Measurements from ENCODE around the gene CDH4. TPM values are rescaled to one million over a fixed set of nuclear protein-coding genes. Genes with fewer than 3 reads are reported as not detected.
A peak's percentile ranks its signal among the peaks of the same experiment; 100 is the strongest.
"Not testable (repeated sequence)": the region's sequence is repeated elsewhere in the genome, so short reads cannot be mapped to it uniquely, and the experiment has no call there.

Gene CDH4
- total and polyA plus RNA-seq, 8 donors: under 0.01 to 2.2 (median 0.11) TPM; not detected in 2

GRCh38 chr20:61268024-61268423 is 16.0 kb downstream of the CDH4 start:
- H3K4me3 ChIP-seq: no peak overlapping the region
- H3K27me3 ChIP-seq: peaks cover 0 to 53% (median 0%) of the 10 kb centered on the region in 3 donors
- no peak overlapping the region for H3K27ac ChIP-seq
- TF ChIP-seq EP300 (IDR thresholded peaks at IDR 0.05): no peak
- TF ChIP-seq POLR2A (IDR thresholded peaks at IDR 0.05): no peak
- peaks cover 0 to 3% (median 0%) of the 10 kb centered on the region in 4 donors for H3K4me1 ChIP-seq
- WGBS, 5 donors: 75 to 85% (median 78%) methylated on average over 6 to 10 of the region's 10 CpGs
- no peaks in the 10 kb centered on the region for H3K36me3 ChIP-seq
- intact Hi-C loops (cut with DNase I; ENCODE audit: low total_unique reads): no loop called here
- DNase-seq: no peak
- no peaks in the 10 kb centered on the region for H3K9me3 ChIP-seq

DNA sequence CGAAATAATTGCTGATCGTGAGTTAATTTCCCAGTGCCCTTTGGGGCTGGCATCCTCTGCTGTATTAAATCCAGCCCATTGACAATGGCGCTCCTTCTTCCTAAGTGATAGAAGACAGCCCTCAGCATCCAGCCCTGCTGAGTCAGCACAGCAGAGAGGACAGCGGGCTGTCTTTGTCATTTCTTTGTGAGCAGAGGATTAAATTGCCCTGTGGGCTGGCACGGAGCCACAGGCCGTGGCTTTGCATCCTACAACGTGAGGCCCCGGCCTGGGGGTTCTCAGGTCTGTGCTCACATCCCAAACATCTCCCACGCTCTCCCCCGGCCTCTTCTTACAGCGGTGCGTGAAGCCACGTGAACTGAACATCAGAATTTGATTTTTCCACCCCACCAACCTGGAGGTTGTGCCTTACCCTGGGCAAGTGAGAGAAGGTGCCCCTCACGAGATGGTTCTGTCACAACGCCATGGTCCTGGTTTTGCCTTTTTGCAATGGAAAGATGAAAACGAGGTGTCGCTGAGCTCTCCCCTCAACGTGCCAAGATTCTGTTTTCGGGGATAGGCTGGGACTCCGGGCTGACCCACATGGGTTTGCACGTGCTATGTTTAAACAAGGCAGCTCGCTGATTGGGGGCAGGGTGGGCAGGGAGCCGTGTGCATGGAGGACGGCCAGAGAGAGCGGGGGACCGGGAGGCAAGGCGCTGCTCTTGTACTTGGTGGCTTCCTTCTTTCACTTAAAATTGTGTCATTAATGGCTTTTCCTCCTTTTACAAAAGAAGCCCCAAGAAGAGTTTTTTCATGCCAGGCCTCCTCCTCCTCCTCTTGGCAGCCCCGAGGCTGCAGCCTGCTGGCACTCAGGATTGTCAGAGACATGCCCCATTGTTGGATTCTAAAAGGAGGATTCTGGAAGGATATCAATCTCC is 19.5 kb downstream of the CDH4 start:
- Histone ChIP-seq H3K4me3 (no peak overlapping the region), H3K4me1 (no peaks in the 10 kb centered on the region), H3K27me3 (peaks cover 0 to 53% (median 0%) of the 10 kb centered on the region in 3 donors), H3K36me3 (no peaks in the 10 kb centered on the region), H3K9me3 (peaks cover 0 to 9% (median 0%) of the 10 kb centered on the region in 4 donors), H3K27ac (no peak overlapping the region)
- peak in 1 of 2 donors; percentile 29 for DNase-seq
- TF ChIP-seq POLR2AphosphoS5 (IDR thresholded peaks at IDR 0.05) (no peak), CTCF (IDR thresholded peaks at IDR 0.05) (no peak), POLR2A (IDR thresholded peaks at IDR 0.05) (no peak), EP300 (IDR thresholded peaks at IDR 0.05) (no peak)
- intact Hi-C loops (cut with DNase I; ENCODE audit: low total_unique reads): no loop called here
- WGBS, 5 donors: 43 to 55% (median 51%) methylated on average over 23 to 28 of the region's 28 CpGs

- H3K4me1 ChIP-seq: not testable (repeated sequence)
- WGBS, 5 donors: 81 to 92% (median 90%) methylated on average over 6 to 7 of the region's 7 CpGs
Measured at GRCh38 chr20:61273024-61273423, 21.0 kb downstream of the CDH4 start.

GRCh38 chr20:61273666-61274065 is 21.6 kb downstream of the CDH4 start:
- 86 to 98% (median 89%) methylated on average over 1 of the region's 1 CpG for WGBS, 5 donors
- H3K36me3 ChIP-seq; DNase-seq; H3K4me3 ChIP-seq; H3K27ac ChIP-seq; intact Hi-C loops (cut with DNase I; ENCODE audit: low total_unique reads); H3K9me3 ChIP-seq; H3K4me1 ChIP-seq: not testable (repeated sequence)
- H3K27me3 ChIP-seq: peaks cover 0 to 57% (median 4%) of the 10 kb centered on the region in 3 donors

More at GRCh38 chr20:61273024-61273423, 21.0 kb downstream of the CDH4 start:
- H3K4me3 ChIP-seq; H3K36me3 ChIP-seq; H3K27ac ChIP-seq; intact Hi-C loops (cut with DNase I; ENCODE audit: low total_unique reads); DNase-seq; H3K9me3 ChIP-seq: not testable (repeated sequence)
- peaks cover 0 to 52% (median 0%) of the 10 kb centered on the region in 3 donors for H3K27me3 ChIP-seq

GRCh38 chr20:61274326-61274725 is 22.3 kb downstream of the CDH4 start:
- H3K27ac ChIP-seq: no peak overlapping the region
- peaks cover 0 to 9% (median 0%) of the 10 kb centered on the region in 4 donors for H3K9me3 ChIP-seq
- no peaks in the 10 kb centered on the region for H3K4me1 ChIP-seq
- 89 to 92% (median 91%) methylated on average over 8 of the region's 8 CpGs for WGBS, 5 donors
- H3K36me3 ChIP-seq: no peaks in the 10 kb centered on the region
- intact Hi-C loops (cut with DNase I; ENCODE audit: low total_unique reads): no loop called here
- no peak overlapping the region for H3K4me3 ChIP-seq
- no peak for DNase-seq
- no peak for TF ChIP-seq CTCF (IDR thresholded peaks at IDR 0.05)
- no peak for TF ChIP-seq POLR2A (IDR thresholded peaks at IDR 0.05)
- no peak for TF ChIP-seq POLR2AphosphoS5 (IDR thresholded peaks at IDR 0.05)
- no peak for TF ChIP-seq EP300 (IDR thresholded peaks at IDR 0.05)
- H3K27me3 ChIP-seq: peaks cover 0 to 63% (median 5%) of the 10 kb centered on the region in 3 donors

DNA sequence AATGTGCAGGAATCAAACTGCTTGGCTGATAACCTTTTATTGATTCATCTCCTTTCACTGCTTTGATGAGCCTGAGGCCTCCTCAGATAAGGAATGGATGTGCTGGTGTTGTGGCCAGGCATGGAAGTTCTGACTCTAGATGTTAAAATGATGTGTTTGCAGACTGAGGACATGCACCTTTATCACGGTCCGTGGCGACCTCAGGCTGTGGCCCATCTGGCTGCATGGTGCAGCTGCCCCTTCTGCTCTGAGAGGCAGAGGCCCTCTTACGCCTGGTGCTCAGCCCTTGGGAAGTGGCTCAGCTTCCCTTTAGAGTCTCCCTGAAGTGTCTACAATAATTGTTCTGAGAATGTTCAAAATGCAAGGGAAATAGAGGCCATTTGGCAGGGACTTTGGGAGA is 26.2 kb downstream of the CDH4 start:
- intact Hi-C loops (cut with DNase I; ENCODE audit: low total_unique reads): no loop called here
- Histone ChIP-seq H3K27ac (no peak overlapping the region), H3K4me1 (no peaks in the 10 kb centered on the region), H3K9me3 (peaks cover 0 to 9% (median 0%) of the 10 kb centered on the region in 4 donors), H3K4me3 (no peak overlapping the region), H3K36me3 (no peaks in the 10 kb centered on the region), H3K27me3 (peaks cover 0 to 61% (median 9%) of the 10 kb centered on the region in 3 donors)
- no peak for DNase-seq
- WGBS, 5 donors: 50 to 73% (median 62%) methylated on average over 4 of the region's 4 CpGs
- TF ChIP-seq CTCF (IDR thresholded peaks at IDR 0.05): no peak
- no peak for TF ChIP-seq POLR2AphosphoS5 (IDR thresholded peaks at IDR 0.05)
- TF ChIP-seq EP300 (IDR thresholded peaks at IDR 0.05): no peak
- no peak for TF ChIP-seq POLR2A (IDR thresholded peaks at IDR 0.05)
